HepG2 (cell line): Measurements from ENCODE around the gene SYNJ2. TPM values are rescaled to one million over a fixed set of nuclear protein-coding genes. Genes with fewer than 3 reads are reported as not detected.

Experiments used
- ASH2L ChIP-seq: fragments of 300-600, 200-600 bp; sonication (generic); IDR thresholded peaks from 2 replicates; pipeline ENCODE4 v1.7.0; 2017; ENCODE audit warnings: low read depth, mild to moderate bottlenecking, moderate library complexity, mixed read lengths, low read length; ENCODE audit not compliant: insufficient read length
- CC2D1A ChIP-seq: sonication (generic); formaldehyde crosslinking; IDR thresholded peaks from 2 replicates; pipeline ENCODE4 v1.8.1; 2023; ENCODE audit warnings: mild to moderate bottlenecking, missing genetic modification reagents
- HNF4A ChIP-seq: sonication (generic); formaldehyde crosslinking; IDR thresholded peaks from 2 replicates; pipeline ENCODE4 v1.4.0; 2020; ENCODE audit warnings: missing genetic modification reagents
- HNRNPL ChIP-seq: fragments of 200-400 bp; formaldehyde crosslinking; IDR thresholded peaks from 2 replicates; pipeline ENCODE4 v1.6.1; 2017; ENCODE audit warnings: mild to moderate bottlenecking, low read depth, low read length
- IKZF4 ChIP-seq: sonication (generic); formaldehyde crosslinking; IDR thresholded peaks from 2 replicates; pipeline ENCODE4 v1.5.1; 2020; ENCODE audit warnings: borderline replicate concordance, mild to moderate bottlenecking, low read depth, missing genetic modification reagents; ENCODE audit errors: not compliant biosample characterization
- KDM2A ChIP-seq: sonication (generic); formaldehyde crosslinking; IDR thresholded peaks from 2 replicates; pipeline ENCODE4 v1.4.0; 2020; ENCODE audit warnings: low read depth, missing genetic modification reagents, borderline replicate concordance
- KDM5A ChIP-seq: fragments of 200-600 bp; sonication (generic); IDR thresholded peaks from 2 replicates; pipeline ENCODE4 v1.7.0; 2018; ENCODE audit warnings: antibody characterized with exemption, mild to moderate bottlenecking, low read length, borderline replicate concordance
- KLF16 ChIP-seq, 2 experiments: sonication (generic) in 1 of 2; formaldehyde crosslinking in 1 of 2; IDR thresholded peaks; 2 replicates each; pipeline versions ENCODE4 v1.6.1 to v1.8.0; 2016 to 2023; ENCODE audit warnings: missing genetic modification reagents in 2 of 2, missing compliant biosample characterization in 1 of 2
- MIER2 ChIP-seq: IDR thresholded peaks from 2 replicates; pipeline ENCODE4 v1.6.1; 2016; ENCODE audit warnings: missing biosample characterization, missing genetic modification reagents
- NFE2L1 ChIP-seq: sonication (generic); formaldehyde crosslinking; IDR thresholded peaks from 2 replicates; pipeline ENCODE4 v1.4.0; 2020; ENCODE audit warnings: missing genetic modification reagents, mild to moderate bottlenecking, borderline replicate concordance
- POLR2AphosphoS5 ChIP-seq: IDR thresholded peaks from 2 replicates; pipeline ENCODE4 v1.6.1; 2012; ENCODE audit warnings: low read depth, low read length
- RARA ChIP-seq: IDR thresholded peaks from 2 replicates; pipeline ENCODE4 v1.6.1; 2016; ENCODE audit warnings: missing genetic modification reagents, missing compliant biosample characterization
- REPIN1 ChIP-seq: sonication (generic); formaldehyde crosslinking; IDR thresholded peaks from 2 replicates; pipeline ENCODE4 v1.8.0; 2022; ENCODE audit warnings: missing genetic modification reagents, low read depth, mild to moderate bottlenecking, borderline replicate concordance
- SP5 ChIP-seq: IDR thresholded peaks from 2 replicates; pipeline ENCODE4 v1.6.1; 2016; ENCODE audit warnings: low read depth, borderline replicate concordance
- SRSF4 ChIP-seq: fragments of 200-400 bp; formaldehyde crosslinking; IDR thresholded peaks from one replicate; pipeline ENCODE4 v1.6.1; 2018; ENCODE audit warnings: mild to moderate bottlenecking, low read depth, low read length, moderate library complexity; ENCODE audit not compliant: poor library complexity, severe bottlenecking
- TCF7 ChIP-seq: sonication (generic); IDR thresholded peaks from 2 replicates; pipeline ENCODE4 v1.6.1; 2016; ENCODE audit warnings: antibody characterized with exemption, low read depth
- TRIM24 ChIP-seq: sonication (generic); formaldehyde crosslinking; IDR thresholded peaks from 2 replicates; pipeline ENCODE4 v1.8.0; 2022; ENCODE audit warnings: mild to moderate bottlenecking, missing genetic modification reagents
- ZNF253 ChIP-seq: sonication (generic); formaldehyde crosslinking; IDR thresholded peaks from 2 replicates; pipeline ENCODE4 v1.8.0; 2022; ENCODE audit warnings: mild to moderate bottlenecking, missing genetic modification reagents, borderline replicate concordance
- ZNF260 ChIP-seq: sonication (generic); formaldehyde crosslinking; IDR thresholded peaks from 2 replicates; pipeline ENCODE4 v1.4.0; 2020; ENCODE audit warnings: missing genetic modification reagents, low read depth, mild to moderate bottlenecking, borderline replicate concordance
- ZNF564 ChIP-seq: sonication (generic); formaldehyde crosslinking; IDR thresholded peaks from 2 replicates; pipeline ENCODE4 v1.8.1; 2023; ENCODE audit warnings: mild to moderate bottlenecking, missing genetic modification reagents
- ZSCAN30 ChIP-seq: sonication (generic); formaldehyde crosslinking; IDR thresholded peaks from 2 replicates; pipeline ENCODE4 v1.5.0; 2020; ENCODE audit warnings: mild to moderate bottlenecking, missing genetic modification reagents
- polyA plus RNA-seq, 8 experiments: library from polyadenylated mRNA; depleted of rRNA in 3 of 8; stranded (reverse) in 7 of 8; unstranded in 1 of 8; fragments of >200 nt; fragmentation: Illumina TruSeq in 4 of 8; extraction: Trizol in 4 of 8; gene quantifications; 2 replicates each; pipeline versions ENCODE4 v1.2.1 to v1.2.3, GENCODE V29; 2011 to 2016; ENCODE audit warnings: low read depth in 4 of 8, missing spikeins in 1 of 8, mixed read lengths in 1 of 8; ENCODE audit not compliant: insufficient read depth in 1 of 8
- total RNA-seq, 5 experiments: library from RNA; depleted of rRNA; stranded (reverse); fragments of >200 nt; fragmentation: Illumina TruSeq; extraction: Trizol; gene quantifications; 2 replicates each; pipeline ENCODE4 v1.2.3, GENCODE V29; 2016; ENCODE audit warnings: low read depth in 1 of 5
- TF ChIP-seq, protein P1 (sequence below): sonication (generic); formaldehyde crosslinking; IDR thresholded peaks from 2 replicates; pipeline ENCODE4 v1.4.0; 2020; ENCODE audit warnings: mild to moderate bottlenecking, missing genetic modification reagents
- TF ChIP-seq, protein P2 (sequence below): sonication (generic); formaldehyde crosslinking; conservative IDR thresholded peaks from 2 replicates; pipeline ENCODE4 v1.4.0; 2020; ENCODE audit warnings: missing genetic modification reagents
- TF ChIP-seq, protein P3 (sequence below): fragments of 450-650 bp; IDR thresholded peaks from 2 replicates; pipeline ENCODE4 v1.6.1; 2017; ENCODE audit warnings: mild to moderate bottlenecking
- TF ChIP-seq, protein P4 (sequence below): sonication (generic); formaldehyde crosslinking; IDR thresholded peaks from 2 replicates; pipeline ENCODE4 v1.4.0; 2020; ENCODE audit warnings: missing genetic modification reagents, borderline replicate concordance

The SYNJ2 gene
- total and polyA plus RNA-seq, 2 of the 13 experiments (the other 11 are each of a cell fraction or from before 2014, with no cell fraction given) = 39.1 to 57.6 TPM

- TF ChIP-seq RARA (CRISPR knock-in tag) (peak; percentile 59; the same call in 1 of the 2 replicates), HNRNPL (no peak), SRSF4 (no peak), ZNF260 (CRISPR knock-in tag) (0 out of 2 replicates have a peak, but pooled peaks have one; percentile 50), TCF7 (no peak), SP5 (CRISPR knock-in tag) (peak; percentile 15; the same call in 1 of the 2 replicates), POLR2AphosphoS5 (peak; percentile 62), KLF16 (CRISPR knock-in tag; IDR thresholded peaks at IDR 0.05) (peak in 1 of 2 experiments; percentile 71; a peak in 2 of 4 replicates), HNF4A (CRISPR knock-in tag) (peak; percentile 45; the same call in 1 of the 2 replicates), ZNF564 (peak; percentile 70; the same call in 1 of the 2 replicates), REPIN1 (CRISPR knock-in tag) (peak; percentile 48; the same call in 1 of the 2 replicates), NFE2L1 (CRISPR knock-in tag) (no peak; the same call in 1 of the 2 replicates), CC2D1A (CRISPR knock-in tag) (no peak), KDM2A (peak; percentile 27; the same call in 1 of the 2 replicates), ZNF253 (no peak), TRIM24 (CRISPR knock-in tag) (peak; percentile 13; the same call in 1 of the 2 replicates), IKZF4 (CRISPR knock-in tag) (no peak), MIER2 (no peak), KDM5A (no peak; the same call in none of the 2 replicates), ZSCAN30 (CRISPR knock-in tag) (no peak), ASH2L (peak; percentile 63)
- TF ChIP-seq, protein P1, sequence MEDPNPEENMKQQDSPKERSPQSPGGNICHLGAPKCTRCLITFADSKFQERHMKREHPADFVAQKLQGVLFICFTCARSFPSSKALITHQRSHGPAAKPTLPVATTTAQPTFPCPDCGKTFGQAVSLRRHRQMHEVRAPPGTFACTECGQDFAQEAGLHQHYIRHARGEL (CRISPR knock-in tag) = peak; percentile 83; the same call in 1 of the 2 replicates
- TF ChIP-seq, protein P2, sequence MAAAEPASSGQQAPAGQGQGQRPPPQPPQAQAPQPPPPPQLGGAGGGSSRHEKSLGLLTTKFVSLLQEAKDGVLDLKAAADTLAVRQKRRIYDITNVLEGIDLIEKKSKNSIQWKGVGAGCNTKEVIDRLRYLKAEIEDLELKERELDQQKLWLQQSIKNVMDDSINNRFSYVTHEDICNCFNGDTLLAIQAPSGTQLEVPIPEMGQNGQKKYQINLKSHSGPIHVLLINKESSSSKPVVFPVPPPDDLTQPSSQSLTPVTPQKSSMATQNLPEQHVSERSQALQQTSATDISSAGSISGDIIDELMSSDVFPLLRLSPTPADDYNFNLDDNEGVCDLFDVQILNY (CRISPR knock-in tag) = peak; percentile 24
- TF ChIP-seq, protein P3, sequence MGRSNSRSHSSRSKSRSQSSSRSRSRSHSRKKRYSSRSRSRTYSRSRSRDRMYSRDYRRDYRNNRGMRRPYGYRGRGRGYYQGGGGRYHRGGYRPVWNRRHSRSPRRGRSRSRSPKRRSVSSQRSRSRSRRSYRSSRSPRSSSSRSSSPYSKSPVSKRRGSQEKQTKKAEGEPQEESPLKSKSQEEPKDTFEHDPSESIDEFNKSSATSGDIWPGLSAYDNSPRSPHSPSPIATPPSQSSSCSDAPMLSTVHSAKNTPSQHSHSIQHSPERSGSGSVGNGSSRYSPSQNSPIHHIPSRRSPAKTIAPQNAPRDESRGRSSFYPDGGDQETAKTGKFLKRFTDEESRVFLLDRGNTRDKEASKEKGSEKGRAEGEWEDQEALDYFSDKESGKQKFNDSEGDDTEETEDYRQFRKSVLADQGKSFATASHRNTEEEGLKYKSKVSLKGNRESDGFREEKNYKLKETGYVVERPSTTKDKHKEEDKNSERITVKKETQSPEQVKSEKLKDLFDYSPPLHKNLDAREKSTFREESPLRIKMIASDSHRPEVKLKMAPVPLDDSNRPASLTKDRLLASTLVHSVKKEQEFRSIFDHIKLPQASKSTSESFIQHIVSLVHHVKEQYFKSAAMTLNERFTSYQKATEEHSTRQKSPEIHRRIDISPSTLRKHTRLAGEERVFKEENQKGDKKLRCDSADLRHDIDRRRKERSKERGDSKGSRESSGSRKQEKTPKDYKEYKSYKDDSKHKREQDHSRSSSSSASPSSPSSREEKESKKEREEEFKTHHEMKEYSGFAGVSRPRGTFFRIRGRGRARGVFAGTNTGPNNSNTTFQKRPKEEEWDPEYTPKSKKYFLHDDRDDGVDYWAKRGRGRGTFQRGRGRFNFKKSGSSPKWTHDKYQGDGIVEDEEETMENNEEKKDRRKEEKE = no peak
- TF ChIP-seq, protein P4, sequence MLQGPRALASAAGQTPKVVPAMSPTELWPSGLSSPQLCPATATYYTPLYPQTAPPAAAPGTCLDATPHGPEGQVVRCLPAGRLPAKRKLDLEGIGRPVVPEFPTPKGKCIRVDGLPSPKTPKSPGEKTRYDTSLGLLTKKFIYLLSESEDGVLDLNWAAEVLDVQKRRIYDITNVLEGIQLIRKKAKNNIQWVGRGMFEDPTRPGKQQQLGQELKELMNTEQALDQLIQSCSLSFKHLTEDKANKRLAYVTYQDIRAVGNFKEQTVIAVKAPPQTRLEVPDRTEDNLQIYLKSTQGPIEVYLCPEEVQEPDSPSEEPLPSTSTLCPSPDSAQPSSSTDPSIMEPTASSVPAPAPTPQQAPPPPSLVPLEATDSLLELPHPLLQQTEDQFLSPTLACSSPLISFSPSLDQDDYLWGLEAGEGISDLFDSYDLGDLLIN (CRISPR knock-in tag) = no peak
Observed at GRCh38 chr6:157981395-157982101, at the start of gene SYNJ2 (continued).
